Ureter (tissue), 1 donor: Measurements from ENCODE around the gene ABCB1. TPM values are rescaled to one million over a fixed set of nuclear protein-coding genes. Genes with fewer than 3 reads are reported as not detected.

Source experiments
- DNase-seq: peaks from one replicate; pipeline ENCODE4 v3.0.0-alpha.2; 2020; ENCODE audit warnings: low spot score
- total RNA-seq: library from RNA; stranded (reverse); gene quantifications from one replicate; pipeline ENCODE4 v1.2.4, GENCODE V29; 2023
- donor health status: DM: yes; HTN: yes; CAD: no.

ABCB1 gene
- 17.6 TPM for total RNA-seq

- peak; percentile 54 for DNase-seq
Observed at GRCh38 chr7:87600130-87601124, at the start of gene ABCB1. Gene ABCB1 (minus strand): TSS chr7:87600884. CDS start chr7:87600184, 700 bp downstream.

DNA sequence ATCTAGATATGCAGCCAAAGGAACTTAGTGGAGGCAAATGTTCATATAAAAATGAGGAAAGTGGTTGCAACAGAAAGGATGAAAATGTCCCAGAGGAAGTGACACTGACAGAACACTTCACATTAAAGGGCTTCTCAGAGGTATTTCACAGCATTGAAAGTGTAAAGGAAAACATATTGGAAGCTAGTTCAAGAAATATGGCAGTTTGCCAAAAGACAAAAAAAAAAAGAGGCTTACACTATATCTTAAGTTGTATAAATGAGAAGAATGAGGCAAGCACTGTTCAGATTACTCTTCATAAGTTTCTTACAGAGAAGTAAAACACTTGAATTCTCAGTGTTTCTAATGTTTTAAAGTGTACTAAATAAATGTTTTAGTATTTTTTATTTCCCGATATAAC, 47.6 kb upstream of the ABCB1 start:
- DNase-seq: no peak

DNA sequence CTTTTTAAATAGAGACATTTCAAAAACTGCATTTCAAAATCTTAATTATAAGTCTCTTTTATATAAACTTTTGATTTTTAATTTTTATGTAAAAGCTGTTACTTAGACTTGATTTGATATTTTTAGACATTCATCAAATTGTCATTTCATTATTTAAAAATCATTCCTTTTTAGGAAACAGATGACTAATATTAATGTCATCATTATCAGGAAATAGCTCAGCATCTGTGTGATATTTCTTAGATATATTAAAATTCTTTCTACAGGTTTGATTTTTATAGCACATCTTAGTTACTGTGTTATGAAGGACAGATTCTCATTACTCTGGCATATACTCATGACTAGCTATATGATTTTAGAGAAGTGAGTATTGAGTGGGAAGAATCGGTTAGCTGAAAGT, 44.8 kb upstream of the ABCB1 start:
- no peak for DNase-seq

DNA sequence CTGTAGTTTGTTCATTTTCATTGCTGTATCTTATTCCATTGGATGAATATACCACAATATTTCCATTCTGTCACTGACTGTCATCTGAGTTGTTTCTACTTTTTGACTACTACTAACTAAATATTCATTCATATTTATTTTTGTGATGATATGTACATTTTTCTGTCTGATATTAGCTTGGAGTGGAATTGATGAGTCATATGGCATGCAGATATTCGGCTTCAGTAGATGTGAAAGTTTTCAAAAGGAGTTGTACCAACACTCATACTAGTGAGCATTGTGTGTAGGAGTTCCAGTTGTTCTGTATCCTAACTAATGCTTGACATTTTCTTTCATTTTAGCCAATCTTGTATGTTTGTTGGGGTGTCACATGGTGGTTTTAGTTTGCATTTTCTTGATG, 35.2 kb upstream of the ABCB1 start:
- no peak for DNase-seq

DNA sequence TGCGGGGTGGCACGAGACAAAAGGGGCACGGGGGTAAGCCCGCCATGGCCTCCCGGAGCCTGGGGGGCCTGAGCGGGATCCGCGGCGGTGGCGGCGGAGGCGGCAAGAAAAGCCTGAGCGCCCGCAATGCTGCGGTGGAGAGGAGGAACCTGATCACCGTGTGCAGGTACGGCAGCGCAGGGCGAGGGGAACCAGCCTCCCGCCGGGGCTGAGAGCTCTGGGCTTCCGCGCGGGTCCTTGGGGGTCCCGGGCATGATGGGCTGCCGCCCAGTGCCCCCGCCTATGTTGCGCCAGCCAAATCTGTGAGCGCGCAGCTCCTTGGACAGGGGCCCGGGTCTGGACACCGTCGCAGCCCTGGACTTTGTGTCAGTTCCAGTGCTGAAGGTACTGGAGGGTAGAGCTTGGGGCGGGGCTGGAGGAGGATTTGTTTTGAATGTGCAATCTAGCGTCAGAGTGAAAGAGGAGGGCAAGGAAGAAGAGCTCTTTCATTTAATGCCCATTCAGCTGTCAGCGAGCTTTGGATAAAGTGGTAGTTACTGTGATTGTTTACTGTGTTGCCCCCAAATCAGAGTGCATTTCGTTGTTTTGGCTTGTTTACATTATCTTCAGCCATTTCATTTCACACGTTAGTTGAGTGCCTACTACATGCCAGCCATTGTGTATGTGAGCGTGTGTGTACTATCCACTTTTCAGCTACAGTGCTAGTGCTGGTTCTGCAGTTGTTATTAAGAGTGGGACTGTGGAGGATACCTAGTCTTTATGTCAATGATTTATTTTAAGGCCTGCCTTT, 28.3 kb upstream of the ABCB1 start:
- DNase-seq: peak; percentile 44

DNA sequence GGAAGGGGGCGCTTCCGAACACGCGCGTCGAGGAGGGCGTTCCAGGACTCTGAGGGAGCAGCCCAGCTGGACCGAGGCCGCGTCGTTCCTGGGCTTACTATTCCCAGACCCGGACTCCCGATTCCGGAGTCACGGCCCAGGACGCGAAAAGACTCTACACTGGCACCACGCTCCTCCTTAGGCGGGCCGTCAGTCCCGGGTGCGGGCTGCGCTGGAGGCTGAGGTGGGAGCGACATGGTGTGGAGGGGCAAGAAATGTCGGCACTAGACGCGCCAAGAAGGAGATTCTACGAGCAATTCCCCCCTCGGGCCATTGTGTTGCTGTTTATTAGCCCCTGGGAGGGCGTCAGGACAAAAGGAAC, 26.9 kb upstream of the ABCB1 start:
- DNase-seq: no peak

DNA sequence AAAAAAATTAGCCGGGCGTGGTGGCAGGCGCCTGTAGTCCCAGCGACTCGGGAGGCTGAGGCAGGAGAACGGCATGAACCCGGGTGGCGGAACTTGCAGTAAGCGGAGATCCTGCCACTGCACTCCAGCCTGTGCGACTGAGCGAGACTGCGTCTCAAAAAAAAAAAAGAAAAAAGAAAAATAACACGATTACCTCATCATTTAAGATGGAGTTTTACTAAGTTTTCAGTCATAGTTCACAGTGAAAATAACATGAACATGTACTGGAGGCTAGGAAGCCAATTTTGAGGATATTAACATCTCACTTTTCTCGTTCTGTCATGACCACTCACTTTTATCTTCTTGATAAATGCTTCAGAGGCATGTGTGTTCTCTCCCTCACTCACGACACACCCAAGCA, 24.4 kb upstream of the ABCB1 start:
- DNase-seq: no peak

DNA sequence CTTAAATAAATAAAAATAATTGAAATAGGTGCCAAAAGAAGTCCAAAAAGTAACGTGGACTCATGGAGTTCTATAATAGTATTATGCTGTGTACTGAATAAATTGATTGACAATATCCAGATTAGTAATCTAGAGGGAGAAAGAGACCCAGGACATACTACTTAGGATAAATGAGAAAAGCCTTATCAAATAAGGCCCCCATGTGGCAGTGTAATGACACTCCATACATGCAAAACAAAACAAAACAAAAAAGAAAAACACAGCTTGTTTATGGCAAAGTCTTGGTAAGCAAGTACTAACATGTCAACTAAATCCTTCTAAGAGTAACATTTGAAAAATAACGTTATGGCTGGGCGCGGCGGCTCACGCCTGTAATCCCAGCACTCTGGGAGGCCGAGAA, 23.9 kb upstream of the ABCB1 start:
- no peak for DNase-seq

DNA sequence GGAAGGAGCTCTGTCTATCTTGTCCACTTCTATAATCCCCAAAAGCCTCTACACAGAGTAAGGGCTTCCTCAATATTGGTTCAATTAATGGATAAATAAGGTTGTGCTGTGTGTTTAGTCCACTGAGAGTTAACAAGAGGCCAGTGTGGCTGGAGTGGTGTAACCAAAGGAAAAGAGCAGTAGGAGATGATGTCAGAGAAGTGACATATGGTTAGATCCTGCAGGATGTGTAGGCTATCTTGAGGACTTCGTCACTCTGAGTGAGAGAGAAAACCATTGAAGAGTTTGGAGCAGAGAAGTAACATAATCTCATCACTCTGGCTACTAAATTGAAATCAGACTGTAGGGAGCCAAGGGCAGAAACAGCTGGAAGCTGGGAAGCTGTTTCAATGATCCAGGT, 14.5 kb upstream of the ABCB1 start:
- no peak for DNase-seq

GRCh38 chr7:87609916-87610315, 9.2 kb upstream of the ABCB1 start:
- no peak for DNase-seq

DNA sequence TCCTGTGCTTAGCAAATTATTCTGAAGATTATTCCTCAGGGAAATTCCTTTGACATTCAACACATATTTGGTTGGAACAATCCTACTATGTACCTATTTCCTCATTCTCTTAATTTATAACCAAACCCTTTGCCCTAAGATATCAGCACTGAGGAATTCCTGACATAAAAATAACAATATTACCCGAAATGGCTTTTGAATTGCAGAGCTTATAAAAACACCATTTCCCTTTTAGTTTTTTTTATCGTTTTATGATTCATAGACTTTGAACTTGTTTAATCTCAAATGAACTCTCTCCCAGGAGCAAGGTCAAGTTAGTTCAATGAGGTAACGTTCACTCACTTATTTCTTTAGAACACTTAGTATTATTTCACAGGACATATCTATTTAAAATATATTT, 7.7 kb upstream of the ABCB1 start:
- no peak for DNase-seq

- DNase-seq: no peak
Observed at GRCh38 chr7:87604264-87604663, 3.6 kb upstream of the ABCB1 start.

DNA sequence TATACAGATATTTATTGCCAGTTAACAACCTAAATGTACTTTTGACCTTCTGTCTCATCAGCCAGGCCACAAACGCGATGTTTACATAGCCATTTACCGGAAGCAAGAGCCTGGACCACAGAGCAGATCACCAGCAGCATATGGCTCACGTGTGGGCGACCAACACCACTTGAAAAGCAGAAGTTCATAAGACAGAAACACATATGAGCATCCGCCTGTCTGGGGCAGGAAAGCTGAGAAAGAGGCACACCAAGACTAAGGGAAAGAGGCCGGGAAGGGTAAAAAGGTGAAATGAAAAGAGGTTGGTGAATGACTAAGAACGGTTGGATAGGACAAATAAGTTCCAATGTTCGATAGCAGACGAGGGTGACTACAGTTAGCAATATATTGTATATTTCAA, 1.3 kb downstream of the ABCB1 start:
- no peak for DNase-seq

DNA sequence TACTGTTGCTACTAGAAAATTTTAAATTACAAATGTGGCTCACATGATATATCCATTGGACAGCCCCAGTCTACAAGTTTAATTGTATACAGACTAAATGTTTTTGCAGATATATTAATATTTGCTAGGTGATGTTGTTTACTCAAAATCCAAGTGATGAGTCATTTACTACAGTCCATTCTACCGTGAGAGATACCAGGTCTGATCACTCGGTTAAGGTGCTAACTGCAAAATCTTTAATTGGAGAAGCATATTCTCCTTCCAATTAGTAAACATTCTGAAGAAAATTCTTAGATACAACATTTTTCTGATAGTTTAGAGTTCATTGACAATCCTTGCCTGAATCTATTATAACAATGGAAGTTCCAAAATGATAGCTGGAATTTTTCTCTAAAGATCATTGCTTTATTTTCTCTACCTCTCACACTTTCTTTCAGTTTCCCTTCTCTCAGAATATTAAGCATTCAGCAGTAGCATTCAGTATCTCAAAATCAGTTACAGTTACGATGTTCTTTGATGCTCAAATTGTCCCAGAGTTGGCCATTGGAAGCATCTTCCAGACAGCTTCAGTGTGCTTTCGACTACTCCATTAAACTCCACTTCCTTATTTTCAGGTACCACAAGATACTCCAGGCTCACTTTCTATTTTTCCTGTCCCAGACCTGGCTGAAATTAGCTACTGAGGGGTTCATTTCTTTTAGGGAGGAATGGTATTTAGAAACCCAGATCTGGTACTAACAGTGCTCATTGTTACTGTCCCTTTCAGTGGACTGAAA, 2.3 kb downstream of the ABCB1 start:
- no peak for DNase-seq

- no peak for DNase-seq
Observed at GRCh38 chr7:87596696-87597095, 4.0 kb downstream of the ABCB1 start.

- DNase-seq: no peak
Observed at GRCh38 chr7:87596136-87596535, 4.5 kb downstream of the ABCB1 start.

DNA sequence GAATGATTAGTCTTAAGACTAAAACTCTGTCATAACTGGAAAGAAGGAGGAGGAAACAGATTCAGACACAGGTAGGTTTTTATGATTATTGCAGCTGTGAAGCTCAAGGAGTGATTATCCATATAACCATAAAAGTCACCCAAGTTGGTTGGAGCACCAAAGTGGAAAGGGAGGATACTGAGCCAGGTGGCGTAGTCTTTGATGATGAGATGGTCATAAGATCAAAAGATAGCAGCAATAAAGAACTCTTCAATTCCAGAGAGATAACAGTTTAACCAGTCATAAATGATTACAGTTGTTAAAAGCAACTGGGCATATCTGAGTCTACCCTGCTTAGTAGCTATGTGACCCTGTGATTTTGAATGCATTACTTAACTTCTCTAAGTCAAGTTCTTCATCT, 8.4 kb downstream of the ABCB1 start:
- no peak for DNase-seq

GRCh38 chr7:87591211-87591610, 9.5 kb downstream of the ABCB1 start:
- DNase-seq: no peak

DNA sequence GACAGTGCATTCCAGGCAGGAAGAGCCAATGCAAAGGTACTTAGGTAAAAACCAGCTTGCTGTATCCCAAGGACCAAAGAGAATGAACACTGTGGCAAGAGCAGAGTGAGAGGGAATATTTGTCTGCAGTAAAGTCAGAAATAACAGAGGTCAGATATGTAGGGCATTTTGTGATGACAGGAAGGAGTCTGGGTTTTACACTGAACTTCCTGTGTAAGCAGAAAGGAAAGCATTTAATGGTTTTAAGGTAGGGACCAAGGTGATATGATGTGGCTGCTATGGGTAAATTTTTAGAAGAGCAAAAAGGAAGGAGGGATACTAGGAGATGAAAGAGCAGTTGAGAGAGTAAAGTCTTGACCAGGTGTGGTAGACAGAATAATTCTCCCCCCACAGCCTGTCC, 10.1 kb downstream of the ABCB1 start:
- no peak for DNase-seq

- DNase-seq: no peak
Observed at GRCh38 chr7:87589631-87590030, 11.1 kb downstream of the ABCB1 start.

DNA sequence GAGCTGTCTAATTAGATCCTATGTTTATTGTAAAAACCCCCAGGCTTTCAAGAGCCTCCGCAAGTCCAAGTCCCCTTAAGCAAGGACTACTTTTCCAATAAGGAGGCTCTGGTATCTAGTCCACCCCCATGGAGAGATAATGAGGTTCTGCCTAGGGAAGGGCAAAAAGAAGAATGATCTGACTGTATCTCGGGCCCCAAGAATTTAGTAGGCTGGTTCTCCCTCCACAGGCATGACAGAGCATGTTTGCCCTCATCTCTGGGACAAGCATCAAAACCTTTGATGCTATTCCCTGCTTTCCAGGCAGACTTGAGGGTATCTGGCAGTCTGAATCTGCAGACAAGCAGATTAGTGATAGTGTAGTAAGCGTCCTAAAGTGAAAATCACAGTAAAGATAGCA, 19.0 kb downstream of the ABCB1 start:
- no peak for DNase-seq

- DNase-seq: no peak
Observed at GRCh38 chr7:87580636-87581035, 20.0 kb downstream of the ABCB1 start.
